Mucosa of stomach (tissue), 1 donor: ENCODE results near the gene MYF6.
"Not testable (repeated sequence)": the region's sequence is repeated elsewhere in the genome, so short reads cannot be mapped to it uniquely, and the experiment has no call there.

Source experiments
- H3K27me3 ChIP-seq: one replicate; pipeline ENCODE4 v1.7.0; 2013; ENCODE audit warnings: mild to moderate bottlenecking, low read length; ENCODE audit not compliant: control insufficient read depth, insufficient read depth
- H3K36me3 ChIP-seq: one replicate; pipeline ENCODE4 v1.7.0; 2013; ENCODE audit warnings: low read length; ENCODE audit not compliant: control insufficient read depth, insufficient read depth
- H3K4me1 ChIP-seq: one replicate; pipeline ENCODE4 v1.7.0; 2013; ENCODE audit warnings: mild to moderate bottlenecking, low read length; ENCODE audit not compliant: control insufficient read depth, insufficient read depth
- H3K4me3 ChIP-seq: one replicate; pipeline ENCODE4 v1.7.0; 2013; ENCODE audit warnings: low read length
- H3K9ac ChIP-seq: one replicate; pipeline ENCODE4 v1.7.0; 2013; ENCODE audit warnings: mild to moderate bottlenecking, low read length, moderate library complexity
- H3K9me3 ChIP-seq: one replicate; pipeline ENCODE4 v1.7.0; 2013; ENCODE audit warnings: mild to moderate bottlenecking, low read length, moderate library complexity; ENCODE audit not compliant: control insufficient read depth
- donor health status: Pancreatic carcinoma.

Gene MYF6

GRCh38 chr12:80707126-80707829, at the start of gene MYF6:
MYF6 (plus strand) TSS chr12:80707634; CDS start chr12:80707720, 86 bp downstream.
- Histone ChIP-seq H3K4me1 (no peaks in the 10 kb centered on the region), H3K4me3 (no peak within 1 kb of the TSS), H3K9me3 (no peaks in the 10 kb centered on the region), H3K9ac (no peak within 1 kb of the TSS), H3K36me3 (no peaks in the 10 kb centered on the region), H3K27me3 (peaks cover 36% of the 10 kb centered on the region)

DNA sequence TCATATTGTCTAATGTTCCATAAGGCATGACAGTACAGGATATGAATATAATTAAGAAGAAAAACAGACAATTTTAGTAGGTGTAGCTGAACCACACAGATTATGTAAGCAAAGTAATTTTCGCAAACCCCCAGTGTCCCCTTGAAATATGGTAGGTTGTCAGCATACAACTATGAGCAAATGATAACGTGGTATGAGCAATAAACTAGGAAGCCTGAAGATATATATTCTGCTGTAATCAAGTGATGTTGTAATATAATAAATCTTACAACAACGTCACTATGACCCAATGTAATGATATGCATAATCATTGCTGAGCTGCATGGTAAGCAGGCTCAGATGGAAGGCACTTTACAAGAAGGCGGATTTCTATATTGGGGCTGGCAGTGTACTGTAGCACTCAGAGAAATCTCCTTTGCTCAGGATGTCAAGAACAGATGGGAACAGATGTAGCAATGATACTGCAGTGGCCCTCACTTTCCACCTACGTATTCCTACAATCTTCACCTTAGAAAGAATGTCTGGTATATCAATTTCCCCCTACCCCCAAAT, 47.8 kb upstream of the MYF6 start:
- Histone ChIP-seq H3K27me3 (no peaks in the 10 kb centered on the region), H3K4me3 (no peak overlapping the region), H3K4me1 (no peaks in the 10 kb centered on the region), H3K9ac (no peak overlapping the region), H3K9me3 (no peaks in the 10 kb centered on the region), H3K36me3 (no peaks in the 10 kb centered on the region)

GRCh38 chr12:80662586-80662985, 44.8 kb upstream of the MYF6 start:
- no peaks in the 10 kb centered on the region for H3K9me3 ChIP-seq
- no peak overlapping the region for H3K9ac ChIP-seq
- no peak overlapping the region for H3K4me3 ChIP-seq
- no peaks in the 10 kb centered on the region for H3K36me3 ChIP-seq
- no peaks in the 10 kb centered on the region for H3K4me1 ChIP-seq
- H3K27me3 ChIP-seq: no peaks in the 10 kb centered on the region

DNA sequence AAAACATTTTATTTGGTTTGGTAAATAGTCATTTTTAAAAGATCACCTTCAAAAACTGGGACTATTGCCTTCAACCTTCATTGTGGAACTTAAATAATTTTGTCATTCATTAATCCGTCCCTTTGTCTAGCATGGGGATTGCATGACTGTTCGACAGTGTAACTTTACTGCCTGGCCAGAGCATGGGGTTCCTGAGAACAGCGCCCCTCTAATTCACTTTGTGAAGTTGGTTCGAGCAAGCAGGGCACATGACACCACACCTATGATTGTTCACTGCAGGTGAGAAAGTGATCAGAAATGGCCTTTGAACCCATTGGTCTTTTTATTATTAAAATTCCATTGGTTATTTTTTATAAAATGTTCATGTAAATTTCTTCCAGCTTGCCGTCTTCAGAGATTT, 37.2 kb upstream of the MYF6 start:
- no peak overlapping the region for H3K9ac ChIP-seq
- H3K4me3 ChIP-seq: no peak overlapping the region
- H3K36me3 ChIP-seq: no peaks in the 10 kb centered on the region
- no peaks in the 10 kb centered on the region for H3K27me3 ChIP-seq
- H3K9me3 ChIP-seq: no peaks in the 10 kb centered on the region
- H3K4me1 ChIP-seq: no peaks in the 10 kb centered on the region

DNA sequence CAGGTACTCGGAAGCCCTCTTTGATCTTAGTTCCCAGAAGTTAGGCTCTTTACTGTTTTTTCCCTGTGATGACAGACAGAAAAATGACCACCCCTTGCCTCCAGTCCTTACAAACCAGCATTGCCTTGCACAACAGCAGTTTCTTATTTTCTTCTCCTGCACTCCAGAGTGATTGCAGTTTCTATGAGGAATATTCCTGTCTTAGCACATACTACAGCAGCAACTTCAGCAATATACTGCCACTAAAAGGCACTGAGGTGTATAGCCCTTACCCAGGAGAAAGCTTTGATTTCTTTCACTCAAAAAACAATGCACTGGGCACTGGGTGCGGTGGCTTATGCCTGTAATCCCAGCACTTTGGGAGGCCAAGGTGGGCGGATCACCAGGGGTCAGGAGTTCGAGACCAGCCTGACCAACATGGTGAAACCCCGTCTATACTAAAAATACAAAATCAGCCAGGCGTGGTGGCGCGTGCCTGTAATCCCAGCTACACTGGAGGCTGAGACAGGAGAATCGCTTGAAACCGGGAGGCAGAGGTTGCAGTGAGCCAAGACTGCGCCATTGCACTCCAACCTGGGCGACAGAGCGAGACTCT, 31.3 kb upstream of the MYF6 start:
- not testable (repeated sequence) for H3K4me3 ChIP-seq, H3K4me1 ChIP-seq, H3K27me3 ChIP-seq, H3K36me3 ChIP-seq, H3K9me3 ChIP-seq, H3K9ac ChIP-seq

- H3K4me1 ChIP-seq: no peaks in the 10 kb centered on the region
- H3K9ac ChIP-seq: no peak overlapping the region
- no peaks in the 10 kb centered on the region for H3K36me3 ChIP-seq
- H3K27me3 ChIP-seq: no peaks in the 10 kb centered on the region
- H3K9me3 ChIP-seq: no peaks in the 10 kb centered on the region
- no peak overlapping the region for H3K4me3 ChIP-seq
Measured at GRCh38 chr12:80676856-80677255, 30.6 kb upstream of the MYF6 start.

DNA sequence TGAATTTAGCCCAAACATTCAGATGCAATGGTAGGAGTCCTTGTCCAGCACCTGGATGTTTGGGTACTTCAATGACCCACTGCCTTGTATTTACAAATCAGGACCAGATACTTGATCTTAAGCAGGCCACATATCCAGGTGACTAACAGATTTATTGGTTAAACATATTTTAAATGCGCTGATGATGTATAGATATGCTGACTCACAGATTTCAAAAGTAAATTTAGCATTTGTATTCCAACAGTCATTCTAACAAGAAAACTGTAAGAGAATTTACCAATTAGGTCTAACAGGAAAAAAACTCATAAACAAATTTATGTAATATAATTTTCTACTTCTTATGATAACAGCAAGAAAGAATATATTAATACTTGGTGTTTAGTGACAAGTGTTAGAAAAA, 29.4 kb upstream of the MYF6 start:
- Histone ChIP-seq H3K4me3 (no peak overlapping the region), H3K9ac (no peak overlapping the region), H3K27me3 (no peaks in the 10 kb centered on the region), H3K36me3 (no peaks in the 10 kb centered on the region), H3K9me3 (no peaks in the 10 kb centered on the region), H3K4me1 (no peaks in the 10 kb centered on the region)

- Histone ChIP-seq H3K9me3 (no peaks in the 10 kb centered on the region), H3K36me3 (no peaks in the 10 kb centered on the region), H3K4me1 (no peaks in the 10 kb centered on the region), H3K27me3 (no peaks in the 10 kb centered on the region), H3K9ac (no peak overlapping the region), H3K4me3 (no peak overlapping the region)
Measured at GRCh38 chr12:80679346-80680131, 27.9 kb upstream of the MYF6 start.

- Histone ChIP-seq H3K27me3 (no peaks in the 10 kb centered on the region), H3K4me1 (no peaks in the 10 kb centered on the region), H3K36me3 (no peaks in the 10 kb centered on the region), H3K4me3 (no peak overlapping the region), H3K9me3 (no peaks in the 10 kb centered on the region), H3K9ac (no peak overlapping the region)
Measured at GRCh38 chr12:80681287-80681686, 26.1 kb upstream of the MYF6 start.

- H3K36me3 ChIP-seq: no peaks in the 10 kb centered on the region
- H3K4me3 ChIP-seq: no peak overlapping the region
- H3K9me3 ChIP-seq: no peaks in the 10 kb centered on the region
- H3K4me1 ChIP-seq: no peaks in the 10 kb centered on the region
- no peak overlapping the region for H3K9ac ChIP-seq
- no peaks in the 10 kb centered on the region for H3K27me3 ChIP-seq
Measured at GRCh38 chr12:80681786-80682185, 25.6 kb upstream of the MYF6 start.

DNA sequence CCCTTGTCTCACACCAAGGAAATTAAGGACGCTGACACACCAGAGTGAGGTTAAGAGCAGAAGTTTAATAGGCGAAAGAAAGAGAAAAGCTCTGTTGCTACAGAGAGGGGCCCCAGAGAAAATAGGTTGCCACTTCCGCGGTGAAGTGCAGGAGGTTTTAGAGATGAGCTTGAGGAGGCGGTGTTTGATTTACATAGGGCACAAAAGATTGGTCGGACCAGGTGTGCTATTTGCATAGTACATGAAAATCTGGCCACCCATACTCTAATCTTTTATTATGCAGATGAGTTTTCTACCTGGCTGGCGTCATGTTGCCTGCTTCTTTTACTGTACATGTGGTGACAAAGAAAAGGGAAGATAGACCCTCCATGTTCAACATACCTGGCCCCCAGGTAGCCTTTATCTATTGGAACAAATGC, 23.3 kb upstream of the MYF6 start:
- Histone ChIP-seq H3K9ac (no peak overlapping the region), H3K4me1 (no peaks in the 10 kb centered on the region), H3K9me3 (no peaks in the 10 kb centered on the region), H3K36me3 (no peaks in the 10 kb centered on the region), H3K4me3 (no peak overlapping the region), H3K27me3 (no peaks in the 10 kb centered on the region)

DNA sequence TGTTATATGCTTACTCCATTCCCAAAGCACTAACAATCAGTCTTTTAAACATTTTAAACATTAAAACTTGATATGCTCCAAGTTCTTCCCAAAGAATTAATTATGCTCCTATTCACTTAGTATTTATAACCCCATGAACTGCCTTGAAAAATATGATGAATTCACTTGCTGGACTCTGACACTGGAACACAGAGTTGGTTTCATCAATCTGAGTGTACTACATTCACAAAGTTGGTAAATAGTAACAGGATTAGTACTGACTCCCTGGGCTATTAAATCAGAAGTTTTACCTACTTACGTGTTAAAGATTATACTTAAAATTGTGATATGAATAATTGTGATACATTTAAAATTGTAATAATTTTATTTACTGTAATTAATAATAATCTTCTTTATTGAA, 17.3 kb upstream of the MYF6 start:
- Histone ChIP-seq H3K36me3 (no peaks in the 10 kb centered on the region), H3K4me1 (no peaks in the 10 kb centered on the region), H3K27me3 (no peaks in the 10 kb centered on the region), H3K9me3 (no peaks in the 10 kb centered on the region), H3K9ac (no peak overlapping the region), H3K4me3 (no peak overlapping the region)
